Natural killer cell (primary cell): Measurements from ENCODE around the gene CROCC2. TPM values are rescaled to one million over a fixed set of nuclear protein-coding genes. Genes with fewer than 3 reads are reported as not detected.

Experiments used
- ATAC-seq, 3 donors: fragments of 150-1000 bp in 2 of 3; fragments of 200-7000 bp in 1 of 3; cut with Tn5 transposase; 1 replicate in 1 of 3; 2 replicates in 2 of 3; pipeline ENCODE4 v1.10.0; 2021; ENCODE audit warnings: mild to moderate bottlenecking in 2 of 3, moderate library complexity in 2 of 3
- DNase-seq, 2 donors: peaks; one replicate each; pipeline versions ENCODE4 v3.0.0 to v3.0.0-alpha.2; 2013 to 2021; ENCODE audit warnings: mixed read lengths in 1 of 2
- H3K27ac ChIP-seq: one replicate; pipeline ENCODE4 v1.5.1; 2013; ENCODE audit warnings: mild to moderate bottlenecking, low read length
- H3K27me3 ChIP-seq: one replicate; pipeline ENCODE4 v1.6.1; 2013; ENCODE audit warnings: low read length; ENCODE audit not compliant: control insufficient read depth, insufficient read depth
- H3K36me3 ChIP-seq: one replicate; pipeline ENCODE4 v1.6.1; 2013; ENCODE audit warnings: low read length; ENCODE audit not compliant: control insufficient read depth, insufficient read depth
- H3K4me1 ChIP-seq: one replicate; pipeline ENCODE4 v1.6.1; 2013; ENCODE audit warnings: low read length; ENCODE audit not compliant: control insufficient read depth, insufficient read depth
- H3K4me3 ChIP-seq: one replicate; pipeline ENCODE4 v1.5.1; 2013; ENCODE audit warnings: low read length
- H3K9me3 ChIP-seq: one replicate; pipeline ENCODE4 v1.6.1; 2013; ENCODE audit warnings: low read length; ENCODE audit not compliant: control insufficient read depth, insufficient read depth
- H3K27ac Mint-ChIP-seq, 2 donors: one replicate each; pipeline ENCODE4 v1.8.0; 2022; ENCODE audit warnings: mild to moderate bottlenecking in 2 of 2, mixed read lengths in 2 of 2, moderate library complexity in 1 of 2
- H3K27me3 Mint-ChIP-seq, 2 donors: one replicate each; pipeline ENCODE4 v1.8.0; 2022; ENCODE audit warnings: low read depth in 2 of 2, mixed read lengths in 2 of 2
- H3K36me3 Mint-ChIP-seq: one replicate; pipeline ENCODE4 v1.8.0; 2022; ENCODE audit warnings: mixed read lengths
- H3K4me1 Mint-ChIP-seq, 2 donors: one replicate each; pipeline ENCODE4 v1.8.0; 2022; ENCODE audit warnings: mixed read lengths in 2 of 2
- H3K4me3 Mint-ChIP-seq: one replicate; pipeline ENCODE4 v1.8.0; 2022; ENCODE audit warnings: mild to moderate bottlenecking, moderate library complexity, mixed read lengths
- H3K9me3 Mint-ChIP-seq, 2 donors: one replicate each; pipeline ENCODE4 v1.8.0; 2022; ENCODE audit warnings: mixed read lengths in 2 of 2
- CTCF ChIP-seq: fragments of 200-600 bp; IDR thresholded peaks from one replicate; pipeline ENCODE4 v1.8.0; 2022; ENCODE audit warnings: antibody characterized with exemption
- WGBS: methylation state at CpG from one replicate; pipeline ENCODE4 v1.1.7; 2013; ENCODE audit warnings: missing lambda C conversion rate; ENCODE audit not compliant: insufficient coverage; 5-methylcytosine and 5-hydroxymethylcytosine counted together
- intact Hi-C: fragments of 100-400 bp; cut with micrococcal nuclease; formaldehyde crosslinking; loops from one replicate; pipeline ENCODE4 v1.14.2; 2022
- total RNA-seq, 4 donors: library from RNA; stranded (reverse); fragments of 120-200 nt in 1 of 4; gene quantifications; one replicate each; pipeline versions ENCODE4 v1.2.3 to v1.2.4, GENCODE V29; 2013 to 2022

Gene CROCC2
- total RNA-seq, 3 donors from 2014 or later (not counting 1 experiment from before 2014, with no cell fraction given): 0.14 TPM; not detected in 2

- Mint-ChIP-seq H3K27me3 (no peaks in the 10 kb centered on the region), H3K9me3 (no peaks in the 10 kb centered on the region), H3K4me1 (no peaks in the 10 kb centered on the region), H3K27ac (no peak overlapping the region), H3K36me3 (no peaks in the 10 kb centered on the region), H3K4me3 (no peak overlapping the region)
- no peak for TF ChIP-seq CTCF
- 81% methylated on average over 11 of the region's 11 CpGs for WGBS
- intact Hi-C loops: no loop called here
- ATAC-seq (no peak), DNase-seq (no peak)
- no peaks in the 10 kb centered on the region for H3K9me3 ChIP-seq
- H3K4me3 ChIP-seq: no peak overlapping the region
- H3K27me3 ChIP-seq: no peaks in the 10 kb centered on the region
- H3K4me1 ChIP-seq: peaks cover 7% of the 10 kb centered on the region
- no peak overlapping the region for H3K27ac ChIP-seq
- no peaks in the 10 kb centered on the region for H3K36me3 ChIP-seq
These were observed 17.1 kb upstream of the CROCC2 start for GRCh38 chr2:240888890-240889573.

- Mint-ChIP-seq H3K9me3 (no peaks in the 10 kb centered on the region), H3K4me3 (no peak overlapping the region), H3K27me3 (no peaks in the 10 kb centered on the region), H3K27ac (no peak overlapping the region), H3K36me3 (no peaks in the 10 kb centered on the region), H3K4me1 (no peaks in the 10 kb centered on the region)
- DNase-seq: no peak
- H3K9me3 ChIP-seq: no peaks in the 10 kb centered on the region
- H3K36me3 ChIP-seq: no peaks in the 10 kb centered on the region
- no peak for ATAC-seq
- TF ChIP-seq CTCF: no peak
- H3K27ac ChIP-seq: no peak overlapping the region
- H3K4me3 ChIP-seq: no peak overlapping the region
- no peaks in the 10 kb centered on the region for H3K27me3 ChIP-seq
- H3K4me1 ChIP-seq: peaks cover 7% of the 10 kb centered on the region
- intact Hi-C loops: no loop called here
- 88% methylated on average over 38 of the region's 38 CpGs for WGBS
These were observed 16.3 kb upstream of the CROCC2 start for GRCh38 chr2:240889601-240890560.

- no peak for ATAC-seq
- Mint-ChIP-seq H3K27me3 (no peaks in the 10 kb centered on the region), H3K27ac (no peak overlapping the region), H3K4me3 (no peak overlapping the region), H3K4me1 (no peaks in the 10 kb centered on the region), H3K36me3 (no peaks in the 10 kb centered on the region), H3K9me3 (no peaks in the 10 kb centered on the region)
- WGBS: 78% methylated on average over 14 of the region's 14 CpGs
- Histone ChIP-seq H3K27me3 (no peaks in the 10 kb centered on the region), H3K27ac (no peak overlapping the region), H3K9me3 (no peaks in the 10 kb centered on the region), H3K36me3 (no peaks in the 10 kb centered on the region), H3K4me3 (no peak overlapping the region), H3K4me1 (peaks cover 7% of the 10 kb centered on the region)
- intact Hi-C loops: no loop called here
- DNase-seq: no peak
- no peak for TF ChIP-seq CTCF
These were observed 15.4 kb upstream of the CROCC2 start for GRCh38 chr2:240890691-240891090.
